NCI-H2081 (cell line): ENCODE results near the gene PLD3.
"Not testable (repeated sequence)": the region's sequence is repeated elsewhere in the genome, so short reads cannot be mapped to it uniquely, and the experiment has no call there.

Source experiments
- DNase-seq, 2 experiments: peaks; one replicate each; lab custom pipeline; 2025; lab: John Stamatoyannopoulos, UW

The PLD3 gene

DNA sequence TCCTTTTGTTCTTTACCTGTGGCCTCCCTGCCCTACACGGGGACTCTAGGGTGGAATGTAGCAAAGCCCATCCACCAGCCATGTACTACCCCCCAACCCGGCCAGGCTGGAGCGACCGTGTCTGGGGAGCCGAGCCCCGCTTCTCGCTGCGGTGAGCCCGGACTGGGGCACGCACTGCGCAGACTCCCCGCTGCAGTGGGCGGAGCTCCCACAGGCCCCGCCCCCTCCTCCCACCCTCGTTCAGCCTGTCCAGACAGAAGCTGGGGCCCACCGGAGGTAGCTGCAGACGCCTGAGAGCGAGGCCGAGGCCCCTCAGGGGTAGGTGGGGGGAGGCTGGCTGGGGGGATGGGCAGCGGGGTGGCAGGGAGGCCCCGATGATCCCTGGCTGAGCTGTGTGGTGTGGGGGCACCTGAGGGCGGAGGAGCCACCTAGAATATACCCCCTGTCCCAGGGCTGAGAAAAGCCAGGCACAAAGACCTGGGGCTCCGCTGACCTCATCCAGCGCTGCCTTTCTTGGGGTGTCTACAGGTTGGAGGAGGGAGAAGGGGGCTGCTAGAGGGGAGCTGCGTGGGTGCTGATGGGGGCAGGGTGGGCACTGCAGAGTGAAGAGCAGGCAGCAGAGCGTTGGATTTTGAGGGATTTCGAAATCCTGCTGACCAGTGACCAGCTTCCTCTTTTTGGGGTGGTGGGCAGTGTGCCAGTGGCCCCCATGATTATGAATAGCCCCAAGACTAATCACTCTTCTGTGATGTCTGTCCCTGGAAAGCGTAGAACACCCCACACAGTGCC lies 17.3 kb downstream of the PLD3 start:
- no peak for DNase-seq

DNA sequence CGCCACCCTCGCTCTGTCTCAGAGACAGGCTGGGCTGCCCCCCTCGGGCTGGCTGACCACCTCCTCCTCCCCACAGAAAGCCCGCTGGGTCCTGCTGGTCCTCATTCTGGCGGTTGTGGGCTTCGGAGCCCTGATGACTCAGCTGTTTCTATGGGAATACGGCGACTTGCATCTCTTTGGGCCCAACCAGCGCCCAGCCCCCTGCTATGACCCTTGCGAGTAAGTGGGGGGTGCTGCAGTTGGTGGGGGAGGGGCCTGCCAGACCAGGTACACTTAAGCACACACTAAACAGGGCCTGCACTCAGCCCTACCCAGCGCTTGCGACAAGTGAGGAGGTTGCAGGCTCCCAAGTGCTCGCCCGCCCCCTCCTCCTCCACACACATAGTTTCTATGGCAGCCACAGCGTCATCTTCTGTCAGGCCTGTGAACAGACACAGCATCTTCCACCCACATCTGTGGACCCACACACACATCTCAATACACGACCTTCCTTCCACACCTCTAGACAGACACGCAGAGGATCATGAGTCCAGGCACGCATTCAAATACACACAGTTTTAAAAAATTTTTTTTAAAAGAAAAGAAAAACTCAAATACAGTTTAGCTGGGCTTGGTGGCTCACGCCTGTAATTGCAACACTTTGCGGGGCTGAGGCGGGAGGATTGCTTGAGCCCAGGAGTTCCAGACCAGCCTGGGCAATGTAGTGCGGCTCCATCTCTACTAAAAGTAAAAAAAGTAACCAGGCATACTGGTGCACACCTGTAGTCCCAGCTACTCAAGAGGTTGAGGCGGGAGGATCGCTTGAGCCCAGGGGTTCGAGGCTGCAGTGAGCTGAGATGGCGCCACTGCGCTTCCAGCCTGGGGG lies 18.4 kb downstream of the PLD3 start:
- DNase-seq = no peak

DNA sequence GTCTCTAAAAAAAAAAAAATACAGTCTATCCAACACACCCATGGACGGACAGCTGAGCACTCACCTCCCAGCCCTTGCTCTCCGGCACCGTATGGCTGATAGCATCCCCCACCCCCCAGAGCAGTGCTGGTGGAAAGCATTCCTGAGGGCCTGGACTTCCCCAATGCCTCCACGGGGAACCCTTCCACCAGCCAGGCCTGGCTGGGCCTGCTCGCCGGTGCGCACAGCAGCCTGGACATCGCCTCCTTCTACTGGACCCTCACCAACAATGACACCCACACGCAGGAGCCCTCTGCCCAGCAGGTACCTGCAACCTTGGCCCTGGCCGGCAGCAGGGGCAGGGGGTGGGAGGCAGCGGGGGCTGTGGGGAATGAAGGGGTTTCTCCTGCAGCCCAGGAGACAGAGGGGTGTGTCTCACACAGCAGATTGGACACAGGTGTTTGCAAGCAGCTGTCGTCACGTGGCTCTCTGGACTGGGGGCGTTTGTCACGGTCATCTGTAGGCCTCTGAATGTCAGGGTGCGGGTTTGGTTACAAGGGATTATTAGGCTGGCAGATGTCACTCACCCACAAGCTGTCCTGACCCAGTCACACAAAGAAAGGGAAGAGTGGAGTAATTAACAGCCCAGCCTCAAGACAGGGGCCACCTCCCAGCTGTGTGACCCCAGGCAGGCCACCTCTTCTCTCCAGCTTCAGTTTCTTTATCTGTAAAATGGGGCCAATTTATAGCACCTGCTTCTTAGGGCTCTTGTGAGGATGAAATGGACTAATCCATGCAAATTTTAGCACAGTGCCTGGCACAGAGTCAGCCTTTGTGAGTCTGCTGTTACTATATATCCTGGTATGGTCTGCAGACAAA lies 19.3 kb downstream of the PLD3 start:
- DNase-seq = no peak

DNA sequence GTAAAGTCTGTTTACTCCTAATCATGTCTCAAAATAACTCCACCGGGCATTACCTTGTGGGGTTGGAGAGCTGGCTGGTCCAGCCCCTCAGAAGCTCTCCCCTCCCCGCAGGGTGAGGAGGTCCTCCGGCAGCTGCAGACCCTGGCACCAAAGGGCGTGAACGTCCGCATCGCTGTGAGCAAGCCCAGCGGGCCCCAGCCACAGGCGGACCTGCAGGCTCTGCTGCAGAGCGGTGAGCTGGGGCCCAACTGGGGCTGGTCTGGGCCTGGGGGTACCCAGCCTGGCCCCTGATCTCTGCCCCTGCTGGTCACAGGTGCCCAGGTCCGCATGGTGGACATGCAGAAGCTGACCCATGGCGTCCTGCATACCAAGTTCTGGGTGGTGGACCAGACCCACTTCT lies 21.3 kb downstream of the PLD3 start:
- DNase-seq = no peak

DNA sequence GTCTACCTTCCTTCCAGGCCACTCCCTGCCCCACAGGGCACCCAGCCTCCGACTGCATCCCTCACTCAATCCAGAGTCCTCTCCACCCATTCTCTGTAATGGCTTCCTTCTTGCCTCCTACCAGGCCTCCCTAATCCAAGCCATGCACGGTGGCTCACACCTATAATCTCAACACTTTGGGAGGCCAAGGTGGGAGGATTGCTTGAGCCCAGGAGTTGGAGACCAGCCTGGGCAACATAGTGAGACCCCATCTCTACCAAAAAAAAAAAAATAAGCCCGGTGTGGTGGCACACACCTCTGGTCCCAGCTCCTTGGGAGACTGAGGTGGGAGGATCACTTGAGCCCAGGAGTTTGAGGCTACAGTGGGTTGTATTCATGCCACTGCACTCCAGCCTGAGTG lies 21.8 kb downstream of the PLD3 start:
- DNase-seq = not testable (repeated sequence)

DNA sequence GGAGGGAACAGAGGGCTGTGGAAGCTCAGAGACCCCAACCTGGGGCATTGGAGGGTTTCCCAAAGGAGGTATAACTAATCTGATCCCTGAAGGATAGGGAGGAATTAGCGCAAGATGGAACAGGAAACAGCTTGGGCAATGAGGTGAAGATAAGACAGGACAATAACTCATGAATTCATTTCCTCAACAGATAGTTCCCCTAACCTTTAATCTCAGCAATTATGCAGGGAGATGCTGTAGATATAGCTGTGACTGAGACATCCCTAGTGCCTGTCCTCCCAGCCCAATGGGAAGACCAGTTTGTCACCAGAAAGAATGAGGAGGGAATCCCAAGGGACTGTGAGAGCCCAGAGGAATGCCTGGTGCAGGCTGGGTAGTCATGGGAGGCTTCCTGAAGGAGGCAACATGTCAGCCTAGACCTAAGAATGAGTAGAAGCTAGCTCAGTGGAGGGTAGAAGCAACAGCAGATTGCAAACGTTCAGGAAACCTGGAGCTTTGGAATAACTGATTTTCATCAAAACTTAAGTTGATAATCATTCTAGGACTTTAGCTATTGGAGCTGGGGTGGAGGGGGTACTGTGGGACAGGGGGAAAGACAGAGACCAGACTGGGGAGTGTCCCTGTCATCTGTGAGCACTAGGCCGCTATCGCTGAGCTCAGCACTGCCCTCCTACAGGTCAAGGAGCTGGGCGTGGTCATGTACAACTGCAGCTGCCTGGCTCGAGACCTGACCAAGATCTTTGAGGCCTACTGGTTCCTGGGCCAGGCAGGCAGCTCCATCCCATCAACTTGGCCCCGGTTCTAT lies 22.7 kb downstream of the PLD3 start:
- no peak for DNase-seq

DNA sequence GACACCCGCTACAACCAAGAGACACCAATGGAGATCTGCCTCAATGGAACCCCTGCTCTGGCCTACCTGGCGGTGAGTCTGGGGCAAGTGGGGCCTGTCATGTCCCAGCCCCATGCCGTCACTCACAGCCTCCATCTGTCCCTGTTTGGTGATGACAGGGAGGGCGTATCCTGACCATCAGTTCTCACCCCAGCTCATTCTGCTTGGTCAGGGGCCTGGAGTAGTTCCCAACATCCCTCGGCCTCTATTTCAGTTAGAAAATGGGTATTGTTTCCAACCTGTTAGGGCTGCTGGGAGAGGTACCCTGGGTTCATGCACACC lies 23.3 kb downstream of the PLD3 start:
- DNase-seq = no peak

DNA sequence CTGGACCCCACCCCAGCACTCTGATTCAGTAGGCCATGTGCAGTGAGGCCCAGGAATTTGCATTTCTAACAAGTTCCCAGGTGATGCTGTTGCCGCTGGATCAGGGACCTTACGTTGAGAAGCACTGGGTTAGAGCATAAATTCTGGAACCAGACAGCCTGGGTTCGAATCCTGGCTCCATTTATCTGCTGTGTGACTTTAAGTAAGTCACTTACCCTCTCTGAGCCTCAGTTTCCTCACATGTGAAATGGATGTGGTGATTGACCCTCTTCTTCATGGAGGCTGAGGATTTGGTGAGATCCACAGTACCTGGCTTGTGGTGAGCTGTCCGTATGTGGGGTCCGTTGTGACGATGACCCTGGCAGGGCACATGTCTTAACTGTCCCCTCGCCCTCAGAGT lies 25.6 kb downstream of the PLD3 start:
- no peak for DNase-seq

DNA sequence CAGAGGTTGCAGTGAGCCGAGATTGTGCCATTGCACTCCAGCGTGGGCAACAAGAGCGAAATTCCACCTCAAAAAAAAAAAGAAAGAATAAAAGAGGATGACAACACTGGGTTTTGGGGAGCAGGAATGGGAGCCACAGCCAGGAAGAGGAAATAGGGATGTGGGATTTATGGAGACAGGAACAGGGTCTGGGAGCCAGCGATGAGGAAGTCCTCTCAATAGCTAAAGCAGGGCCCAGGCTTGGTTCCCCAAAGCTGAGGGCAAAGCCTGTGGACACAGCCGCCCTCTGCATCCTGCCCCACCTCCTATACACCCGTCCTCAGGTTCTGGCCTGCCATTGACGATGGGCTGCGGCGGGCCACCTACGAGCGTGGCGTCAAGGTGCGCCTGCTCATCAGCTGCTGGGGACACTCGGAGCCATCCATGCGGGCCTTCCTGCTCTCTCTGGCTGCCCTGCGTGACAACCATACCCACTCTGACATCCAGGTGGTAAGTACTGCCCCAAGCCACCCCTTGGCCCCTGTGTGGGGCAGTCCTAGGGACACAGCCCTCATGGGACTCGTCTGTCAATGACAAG lies 27.9 kb downstream of the PLD3 start:
- DNase-seq = no peak

DNA sequence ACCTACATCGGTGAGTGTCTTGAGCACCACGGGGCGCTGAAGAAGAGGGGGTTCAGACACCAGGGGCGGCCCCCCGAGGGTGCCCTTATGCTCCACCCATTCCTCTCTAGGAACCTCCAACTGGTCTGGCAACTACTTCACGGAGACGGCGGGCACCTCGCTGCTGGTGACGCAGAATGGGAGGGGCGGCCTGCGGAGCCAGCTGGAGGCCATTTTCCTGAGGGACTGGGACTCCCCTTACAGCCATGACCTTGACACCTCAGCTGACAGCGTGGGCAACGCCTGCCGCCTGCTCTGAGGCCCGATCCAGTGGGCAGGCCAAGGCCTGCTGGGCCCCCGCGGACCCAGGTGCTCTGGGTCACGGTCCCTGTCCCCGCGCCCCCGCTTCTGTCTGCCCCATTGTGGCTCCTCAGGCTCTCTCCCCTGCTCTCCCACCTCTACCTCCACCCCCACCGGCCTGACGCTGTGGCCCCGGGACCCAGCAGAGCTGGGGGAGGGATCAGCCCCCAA lies 29.4 kb downstream of the PLD3 start:
- no peak for DNase-seq

DNA sequence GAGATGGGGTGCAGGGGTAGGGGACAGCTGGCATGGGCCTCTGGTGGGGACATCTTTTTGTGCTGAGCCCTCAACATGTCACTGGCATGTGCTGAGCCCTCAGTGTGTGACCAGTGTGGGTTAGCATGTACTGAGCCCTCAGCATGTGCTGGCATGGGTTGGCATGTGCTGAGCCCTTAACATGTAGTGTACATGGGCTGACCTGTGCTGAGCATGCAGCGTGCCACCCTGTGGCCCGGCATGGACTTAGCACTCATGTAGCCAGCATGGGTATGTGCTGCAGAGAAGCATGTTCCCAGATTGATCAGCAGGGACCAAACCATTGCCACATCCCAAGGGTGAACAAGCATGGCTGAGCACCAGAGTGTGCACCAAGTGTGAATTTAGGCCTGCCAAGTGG lies 30.0 kb downstream of the PLD3 start:
- no peak for DNase-seq

DNA sequence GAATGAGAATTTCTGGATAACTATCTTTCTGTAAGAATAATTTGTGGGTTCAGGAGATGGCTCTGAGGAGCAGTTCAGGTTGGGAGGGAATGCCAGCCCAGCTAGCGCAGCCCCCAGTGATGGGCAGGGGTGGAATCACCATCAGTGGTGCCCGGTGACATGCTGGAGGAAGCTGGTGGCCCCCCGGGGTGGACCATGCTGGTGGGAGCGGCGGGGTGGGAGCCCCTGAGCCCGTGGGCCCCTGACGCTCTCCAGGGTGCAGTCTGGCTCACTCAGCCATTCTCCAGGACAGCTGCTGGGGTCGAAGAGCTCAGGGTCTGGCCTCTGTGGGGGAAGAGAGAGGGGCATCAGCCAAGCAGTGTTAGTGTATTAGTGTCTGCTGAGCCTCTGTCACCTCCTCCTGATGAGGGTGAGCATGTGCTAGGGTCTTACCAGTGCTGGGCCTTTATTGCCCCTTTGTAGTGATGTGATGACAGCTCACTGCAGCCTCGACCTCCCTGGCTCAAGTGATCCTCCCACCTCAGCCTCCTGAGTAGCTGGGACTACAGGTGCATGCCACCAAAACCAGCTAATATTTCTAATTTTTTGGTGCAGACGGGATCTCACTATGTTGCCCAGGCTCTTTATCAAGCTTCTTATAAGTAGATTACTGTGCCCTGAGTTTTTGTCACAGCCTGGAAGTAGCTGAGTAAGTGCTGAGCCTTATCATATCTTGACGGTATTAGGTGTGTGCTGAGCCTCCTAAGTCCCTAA lies 31.1 kb downstream of the PLD3 start:
- no peak for DNase-seq

DNA sequence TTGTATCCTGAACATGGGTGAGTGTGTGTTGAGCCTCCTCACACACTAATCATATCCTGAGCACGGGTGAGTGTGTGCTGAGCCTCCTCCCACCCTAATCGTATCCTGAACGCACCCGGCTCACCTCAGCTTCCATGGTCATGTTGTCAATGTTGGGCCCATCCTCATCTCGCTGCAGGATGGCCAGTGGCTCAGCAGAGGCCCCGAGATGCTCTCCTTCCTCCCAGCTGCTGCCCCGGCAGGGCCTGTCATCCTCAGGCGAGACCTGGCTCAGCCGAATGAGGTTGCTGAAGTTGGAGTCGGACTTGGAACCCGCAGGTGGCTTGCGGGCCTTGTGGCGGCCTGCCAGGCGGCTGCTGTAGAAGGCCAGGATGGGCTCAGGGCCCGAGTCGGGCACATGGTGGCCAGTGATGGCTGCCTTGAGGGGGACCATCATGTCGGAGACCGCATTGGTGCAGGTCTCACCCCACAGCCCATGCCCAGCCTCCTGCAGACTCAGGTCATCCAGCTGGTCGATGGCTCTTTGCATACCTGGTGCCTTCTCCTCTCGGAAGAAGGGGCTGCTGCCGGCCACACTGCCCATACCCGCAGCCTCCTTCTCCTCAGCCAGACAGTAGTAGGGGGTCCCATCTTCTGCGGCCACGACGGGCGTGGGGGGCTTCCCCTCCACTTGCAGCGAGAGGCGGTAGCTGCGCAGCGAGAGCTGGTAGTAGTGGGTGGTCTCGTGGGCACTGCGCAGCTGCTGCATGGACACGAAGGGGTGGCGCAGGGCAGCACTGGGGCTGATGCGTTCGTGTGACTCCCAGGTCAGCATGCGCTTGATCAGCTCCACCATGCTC lies 31.9 kb downstream of the PLD3 start:
- no peak for DNase-seq

DNA sequence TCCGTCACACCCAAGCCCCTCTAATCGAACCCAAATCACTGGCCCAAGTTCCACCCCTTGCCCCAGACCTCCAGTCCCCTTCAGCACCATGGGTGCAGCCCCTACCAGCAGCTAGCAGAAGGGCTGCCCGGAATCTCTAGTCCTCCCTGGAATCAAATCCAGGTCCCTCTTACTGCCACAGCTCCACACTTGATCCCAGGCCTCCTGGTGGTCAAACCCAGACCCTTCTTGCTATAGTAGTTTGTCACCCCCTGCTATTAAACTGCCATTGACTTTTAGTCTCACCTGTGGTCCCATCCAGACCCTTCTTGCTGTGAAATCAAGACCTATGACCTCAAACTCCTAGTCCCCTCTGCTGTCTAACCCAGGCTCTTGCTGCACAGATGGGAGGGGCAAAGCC lies 32.8 kb downstream of the PLD3 start:
- DNase-seq = no peak

DNA sequence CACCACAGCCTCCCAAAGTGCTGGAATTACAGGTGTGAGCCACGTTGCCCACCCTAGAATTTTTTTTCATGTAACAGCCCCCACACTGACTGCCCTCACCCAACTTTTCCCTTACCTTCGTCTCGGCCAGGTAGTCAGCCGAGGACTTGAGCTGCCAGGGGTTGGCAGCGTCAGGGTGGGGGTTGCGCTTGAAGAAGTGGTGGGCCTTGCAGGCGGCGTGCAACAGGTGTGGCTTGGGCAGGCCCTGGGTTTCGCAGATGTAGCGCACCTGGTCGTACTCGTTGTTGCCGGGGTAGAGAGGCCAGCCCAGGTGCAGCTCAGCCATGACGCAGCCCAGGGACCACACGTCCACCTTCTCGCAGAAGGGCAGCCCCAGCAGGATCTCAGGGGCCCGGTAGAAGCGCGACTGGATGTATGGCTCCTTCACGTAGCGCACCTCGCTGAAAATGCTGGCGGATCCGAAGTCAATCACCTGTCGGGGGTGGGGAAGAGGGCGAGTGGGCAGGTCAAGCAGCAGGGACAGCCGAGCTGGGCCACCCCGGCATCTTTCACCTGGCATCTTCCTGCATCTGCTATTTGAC lies 35.3 kb downstream of the PLD3 start:
- no peak for DNase-seq

DNA sequence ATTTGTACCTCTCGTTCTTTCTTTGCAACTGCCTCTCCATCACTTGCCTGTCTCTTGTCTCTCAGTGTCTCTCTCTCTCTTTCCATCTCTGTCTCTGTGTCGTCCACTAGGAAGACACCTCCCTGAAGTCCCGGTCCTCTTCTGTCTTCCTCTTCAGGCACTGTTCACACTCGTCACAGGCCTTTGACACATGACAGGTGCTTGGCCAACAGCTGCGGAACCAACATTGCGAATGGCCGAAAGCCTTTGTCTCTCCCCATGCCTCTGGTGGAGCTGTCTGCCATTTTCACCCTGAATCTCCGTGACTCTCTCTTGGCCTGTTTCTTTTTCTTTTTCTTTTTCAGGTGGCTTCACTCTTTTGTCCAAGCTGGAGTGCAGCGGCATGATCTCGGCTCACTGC lies 38.7 kb downstream of the PLD3 start:
- DNase-seq = no peak

DNA sequence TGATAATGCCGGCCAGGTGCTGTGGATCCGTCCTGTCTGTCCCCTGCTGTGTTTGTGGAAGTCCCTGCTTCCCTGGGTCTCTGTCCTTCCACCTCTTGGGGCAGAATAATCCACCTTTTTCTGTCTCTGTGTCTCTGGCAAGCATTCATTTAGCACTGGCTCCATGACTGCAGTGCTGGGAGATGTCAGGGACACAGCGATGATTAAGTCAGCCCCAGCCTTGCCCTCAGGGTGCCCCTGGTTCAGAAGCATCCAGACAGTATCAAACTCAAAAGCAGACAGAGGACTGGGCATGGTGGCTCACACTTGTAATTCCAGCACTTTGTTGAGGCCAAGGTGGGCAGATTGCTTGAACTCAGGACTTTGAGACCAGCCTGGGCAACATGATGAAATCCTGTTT lies 40.0 kb downstream of the PLD3 start:
- no peak for DNase-seq

DNA sequence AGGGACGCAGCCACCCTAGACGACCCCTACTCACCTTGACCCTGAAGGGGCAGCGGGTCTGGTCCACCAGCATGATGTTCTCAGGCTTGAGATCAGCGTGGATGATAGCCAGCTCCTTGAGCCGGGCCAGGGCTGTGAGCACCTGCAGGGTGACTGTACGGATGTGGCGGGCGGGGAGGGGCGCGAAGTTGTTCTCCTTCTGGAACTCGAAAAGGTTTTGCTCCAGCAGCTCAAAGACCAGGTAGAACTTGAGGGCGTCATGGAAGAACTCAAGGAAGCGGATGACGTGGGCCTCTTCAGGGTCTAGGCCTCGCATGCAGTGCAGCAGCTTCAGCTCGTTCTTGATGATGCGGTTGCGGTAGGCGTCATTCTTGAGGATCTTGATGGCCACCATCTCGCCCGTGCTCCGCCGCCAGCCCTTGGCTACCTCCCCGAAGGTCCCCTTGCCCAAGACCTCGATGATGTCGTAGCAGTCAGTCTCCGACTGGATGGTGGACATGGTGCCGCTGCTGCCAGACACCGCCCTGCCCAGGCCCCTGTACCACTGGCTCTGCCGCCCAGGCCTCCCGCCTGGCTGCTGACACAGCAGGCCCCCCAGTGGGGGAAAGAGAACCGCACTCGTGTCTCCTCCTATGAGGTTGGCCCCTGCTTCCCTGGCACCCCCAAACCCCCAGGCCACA lies 41.0 kb downstream of the PLD3 start:
- no peak for DNase-seq
